H1 (cell line): ENCODE measurements around the gene BTG2. TPM values are rescaled to one million over a fixed set of nuclear protein-coding genes. Genes with fewer than 3 reads are reported as not detected.

Experiments used
- CTCF ChIA-PET: fragments of 300-600 bp; sonication (Branson Sonifier 250); formaldehyde crosslinking; loops from one replicate; lab custom pipeline; 2021; ENCODE audit not compliant: partially characterized antibody; lab: Charles Lee
- POLR2A ChIA-PET: fragments of 300-600 bp; sonication (Branson Sonifier 250); formaldehyde crosslinking; loops from one replicate; lab custom pipeline; 2021; ENCODE audit warnings: inconsistent platforms; ENCODE audit not compliant: partially characterized antibody; lab: Charles Lee
- DNase-seq, 2 experiments: peaks; one replicate each; pipeline versions ENCODE4 v3.0.0 to v3.0.0-alpha.2; 2010 to 2022; ENCODE audit warnings: low spot score in 2 of 2, low read depth in 1 of 2, mixed read lengths in 1 of 2
- FAIRE-seq: peaks from 2 replicates; lab custom pipeline; 2011; peaks lifted over from hg19 to GRCh38; lab: Jason Lieb, UNC
- H2AFZ ChIP-seq: 2 replicates; pipeline ENCODE4 v1.8.1; 2012; ENCODE audit warnings: low read length, inconsistent platforms
- H2AK5ac ChIP-seq: 2 replicates; pipeline ENCODE4 v1.6.1; 2013; ENCODE audit warnings: low read depth, low read length
- H2BK120ac ChIP-seq: replicated peaks from 2 replicates; pipeline ENCODE3; 2013; ENCODE audit warnings: low read depth, low read length, inconsistent platforms
- H2BK12ac ChIP-seq: 2 replicates; pipeline ENCODE4 v1.6.1; 2013; ENCODE audit warnings: low read depth, low read length
- H2BK15ac ChIP-seq: 2 replicates; pipeline ENCODE4 v1.6.1; 2013; ENCODE audit warnings: low read length
- H2BK20ac ChIP-seq: 2 replicates; pipeline ENCODE4 v1.6.1; 2013; ENCODE audit warnings: low read length
- H2BK5ac ChIP-seq: 2 replicates; pipeline ENCODE4 v1.6.1; 2013; ENCODE audit warnings: low read depth, low read length
- H3K14ac ChIP-seq: 2 replicates; pipeline ENCODE4 v1.6.1; 2013; ENCODE audit warnings: inconsistent platforms; ENCODE audit not compliant: insufficient read length
- H3K18ac ChIP-seq: 2 replicates; pipeline ENCODE4 v1.6.1; 2013; ENCODE audit warnings: low read length; ENCODE audit errors: extremely low read depth
- H3K23ac ChIP-seq: 2 replicates; pipeline ENCODE4 v1.6.1; 2013; ENCODE audit warnings: inconsistent platforms; ENCODE audit not compliant: insufficient read length
- H3K23me2 ChIP-seq: 2 replicates; pipeline ENCODE4 v1.6.1; 2013; ENCODE audit warnings: low read depth, low read length
- H3K27ac ChIP-seq: 2 replicates; pipeline ENCODE4 v1.6.1; 2011; ENCODE audit warnings: low read depth, low read length, inconsistent platforms
- H3K27me3 ChIP-seq, 4 experiments: replicated peaks in 1 of 4; 1 replicate in 1 of 4; 2 replicates in 3 of 4; pipeline versions ENCODE4 v1.6.1 to v1.8.1; 2011 to 2013; ENCODE audit warnings: low read length in 3 of 4, mild to moderate bottlenecking in 3 of 4, inconsistent platforms in 2 of 4, mixed read lengths in 2 of 4, moderate library complexity in 1 of 4; ENCODE audit not compliant: control insufficient read depth in 3 of 4, insufficient read depth in 3 of 4; ENCODE audit errors: extremely low read depth in 1 of 4
- H3K36me3 ChIP-seq, 4 experiments: 2 replicates each; pipeline versions ENCODE4 v1.6.1 to v1.8.1; 2011 to 2013; ENCODE audit warnings: mild to moderate bottlenecking in 4 of 4, low read length in 3 of 4, moderate library complexity in 2 of 4, control low read depth in 1 of 4, inconsistent platforms in 1 of 4; ENCODE audit not compliant: insufficient read depth in 4 of 4, control insufficient read depth in 2 of 4
- H3K4ac ChIP-seq: replicated peaks from 2 replicates; pipeline ENCODE3; 2013; ENCODE audit warnings: low read length, low read depth, mixed read lengths, inconsistent platforms; ENCODE audit not compliant: insufficient read length
- H3K4me1 ChIP-seq, 4 experiments: replicated peaks in 1 of 4; 1 replicate in 1 of 4; 2 replicates in 3 of 4; pipeline versions ENCODE4 v1.6.1 to v1.8.1; 2011 to 2013; ENCODE audit warnings: low read length in 3 of 4, inconsistent platforms in 2 of 4, mixed read lengths in 1 of 4; ENCODE audit not compliant: insufficient read depth in 4 of 4, control insufficient read depth in 3 of 4
- H3K4me2 ChIP-seq, 2 experiments: 2 replicates each; pipeline versions ENCODE4 v1.6.1 to v1.8.1; 2011 to 2013; ENCODE audit warnings: low read depth in 2 of 2, low read length in 2 of 2, control low read depth in 1 of 2, inconsistent platforms in 1 of 2, mild to moderate bottlenecking in 1 of 2; ENCODE audit not compliant: insufficient read depth in 1 of 2
- H3K4me3 ChIP-seq, 4 experiments: fragments of 200-600, 300-600 bp in 1 of 4; sonication (generic), shearing (Covaris generic), sonication (Bioruptor Twin) in 1 of 4; 2 replicates each; pipeline versions ENCODE4 v1.5.1 to v1.8.1; 2011 to 2016; ENCODE audit warnings: low read length in 4 of 4, low read depth in 3 of 4, control low read depth in 2 of 4, inconsistent platforms in 2 of 4, mild to moderate bottlenecking in 2 of 4, mixed read lengths in 1 of 4, moderate library complexity in 1 of 4; ENCODE audit not compliant: insufficient read depth in 2 of 4; ENCODE audit errors: extremely low read depth in 1 of 4
- H3K56ac ChIP-seq: replicated peaks from 2 replicates; pipeline ENCODE3; 2013; ENCODE audit warnings: low read depth, mild to moderate bottlenecking, mixed read lengths, low read length, inconsistent platforms; ENCODE audit not compliant: insufficient read length
- H3K79me1 ChIP-seq: 2 replicates; pipeline ENCODE4 v1.6.1; 2013; ENCODE audit warnings: low read depth, low read length, control low read depth
- H3K79me2 ChIP-seq, 2 experiments: 2 replicates each; pipeline versions ENCODE4 v1.6.1 to v1.8.1; 2012 to 2013; ENCODE audit warnings: low read length in 2 of 2, mild to moderate bottlenecking in 2 of 2, inconsistent platforms in 1 of 2; ENCODE audit not compliant: insufficient read depth in 2 of 2, control insufficient read depth in 1 of 2
- H3K9ac ChIP-seq, 4 experiments: replicated peaks in 1 of 4; 1 replicate in 1 of 4; 2 replicates in 3 of 4; pipeline versions ENCODE4 v1.6.1 to v1.8.1; 2011 to 2013; ENCODE audit warnings: low read depth in 3 of 4, low read length in 3 of 4, control low read depth in 2 of 4, mild to moderate bottlenecking in 2 of 4, moderate library complexity in 2 of 4, inconsistent platforms in 1 of 4; ENCODE audit errors: extremely low read depth in 1 of 4
- H3K9me3 ChIP-seq, 2 experiments: 2 replicates each; pipeline versions ENCODE4 v1.6.1 to v1.8.1; 2012 to 2013; ENCODE audit warnings: mild to moderate bottlenecking in 2 of 2, moderate library complexity in 2 of 2, control low read depth in 1 of 2, inconsistent platforms in 1 of 2, low read depth in 1 of 2, low read length in 1 of 2, mixed read lengths in 1 of 2; ENCODE audit not compliant: insufficient read depth in 2 of 2
- H4K20me1 ChIP-seq, 2 experiments: replicated peaks in 1 of 2; 2 replicates each; pipeline versions ENCODE3 to v1.8.1; 2011 to 2013; ENCODE audit warnings: inconsistent platforms in 2 of 2, low read length in 2 of 2, mild to moderate bottlenecking in 1 of 2; ENCODE audit not compliant: insufficient read depth in 2 of 2, control insufficient read depth in 1 of 2
- H4K5ac ChIP-seq: 2 replicates; pipeline ENCODE4 v1.6.1; 2013; ENCODE audit warnings: low read length, low read depth, mixed read lengths, inconsistent platforms; ENCODE audit not compliant: insufficient read length
- H4K8ac ChIP-seq: 2 replicates; pipeline ENCODE4 v1.8.0; 2013; ENCODE audit warnings: mild to moderate bottlenecking, moderate library complexity, low read length, inconsistent platforms; ENCODE audit not compliant: insufficient read depth; ENCODE audit errors: extremely low read depth
- H4K91ac ChIP-seq: replicated peaks from 2 replicates; pipeline ENCODE3; 2013; ENCODE audit warnings: low read length, mixed read lengths, inconsistent platforms; ENCODE audit not compliant: insufficient read length
- BCL11A ChIP-seq, 2 experiments: IDR thresholded peaks; one replicate each; pipeline ENCODE4 v1.6.1; 2011; ENCODE audit warnings: low read depth in 2 of 2, low read length in 2 of 2, mild to moderate bottlenecking in 2 of 2
- CEBPB ChIP-seq: IDR thresholded peaks from 2 replicates; pipeline ENCODE4 v1.6.1; 2012; ENCODE audit warnings: low read depth, low read length
- HDAC2 ChIP-seq, 2 experiments: fragments of 300-600 bp in 1 of 2; sonication (generic) in 1 of 2; IDR thresholded peaks; 2 replicates each; pipeline ENCODE4 v1.6.1; 2011 to 2012; ENCODE audit warnings: low read depth in 2 of 2, low read length in 2 of 2, mild to moderate bottlenecking in 2 of 2, moderate library complexity in 2 of 2, borderline replicate concordance in 1 of 2, inconsistent platforms in 1 of 2
- PHF8 ChIP-seq: fragments of 200-600 bp; sonication (generic); conservative IDR thresholded peaks from 2 replicates; pipeline ENCODE4 v1.7.1; 2012; ENCODE audit warnings: low read depth, mild to moderate bottlenecking, inconsistent platforms, low read length, moderate library complexity
- POLR2AphosphoS5 ChIP-seq: IDR thresholded peaks from 2 replicates; pipeline ENCODE4 v1.6.1; 2011; ENCODE audit warnings: low read depth, low read length
- RNF2 ChIP-seq: fragments of 200-900, 300-1000 bp; sonication (generic); IDR thresholded peaks from 2 replicates; pipeline ENCODE4 v1.7.1; 2016; ENCODE audit warnings: borderline replicate concordance, low read depth, mild to moderate bottlenecking, antibody characterized with exemption, low read length; ENCODE audit not compliant: poor library complexity, severe bottlenecking; ENCODE audit errors: missing control alignments
- TBP ChIP-seq: IDR thresholded peaks from 2 replicates; pipeline ENCODE4 v1.6.1; 2011; ENCODE audit warnings: low read depth, low read length, improper control_type of control experiment
- polyA plus RNA-seq, 7 experiments: library from polyadenylated mRNA; depleted of rRNA in 3 of 7; stranded (reverse) in 5 of 7; unstranded in 2 of 7; fragments of >200 nt in 5 of 7; fragments of 200-250 nt in 2 of 7; gene quantifications; 1 replicate in 5 of 7; 2 replicates in 1 of 7; 4 replicates in 1 of 7; pipeline versions ENCODE4 v1.2.1 to v1.2.3, GENCODE V29; 2011 to 2013; ENCODE audit warnings: missing spikeins in 2 of 7, mixed read lengths in 2 of 7
- total RNA-seq: library from RNA; stranded (reverse); fragmentation: NEBNext Ultra II Directional; extraction: Animal tissue kit (Norgen Biotek cat#: 25700); gene quantifications from 2 replicates; pipeline ENCODE4 v1.2.1, GENCODE V29; 2021
- TF ChIP-seq, protein P1 (sequence below): IDR thresholded peaks from 2 replicates; pipeline ENCODE4 v1.6.1; 2012; ENCODE audit warnings: inconsistent platforms

Gene BTG2
- total and polyA plus RNA-seq, 2 of the 8 experiments (the other 6 are each of a cell fraction or from before 2014, with no cell fraction given) = 4.8 to 11.0 TPM

GRCh38 chr1:203359010-203359571 lies 53.8 kb downstream of the BTG2 start:
- Histone ChIP-seq H3K27me3 (peaks cover 0 to 2% (median 0%) of the 10 kb centered on the region in 4 experiments; a peak in 1 of 7 replicates), H3K4ac (no peak overlapping the region), H3K14ac (no peak overlapping the region), H3K23me2 (no peaks in the 10 kb centered on the region), H4K8ac (no peak overlapping the region; the same call in 1 of the 2 replicates), H2AK5ac (no peak overlapping the region), H3K23ac (no peak overlapping the region), H4K20me1 (no peaks in the 10 kb centered on the region), H3K4me2 (no peak overlapping the region), H3K18ac (no peak overlapping the region), H3K4me1 (peaks cover 0 to 2% (median 0%) of the 10 kb centered on the region in 4 experiments; a peak in 2 of 7 replicates), H3K9ac (no peak overlapping the region), H3K36me3 (no peaks in the 10 kb centered on the region), H3K56ac (no peak overlapping the region), H2BK5ac (no peak overlapping the region), H4K91ac (no peak overlapping the region), H3K4me3 (no peak overlapping the region), H3K79me2 (no peaks in the 10 kb centered on the region), H3K27ac (no peak overlapping the region), H3K9me3 (no peaks in the 10 kb centered on the region), H2BK120ac (no peak overlapping the region), H2AFZ (no peak overlapping the region), H2BK20ac (no peak overlapping the region), H3K79me1 (no peaks in the 10 kb centered on the region), H2BK15ac (no peak overlapping the region), H2BK12ac (no peak overlapping the region), H4K5ac (no peak overlapping the region)
- TF ChIP-seq PHF8 (no peak), BCL11A (IDR thresholded peaks at IDR 0.05; ENCODE audit: low read depth in 2 of 2, low read length in 2 of 2) (no peak), TBP (no peak), RNF2 (no peak), CEBPB (no peak), POLR2AphosphoS5 (no peak), HDAC2 (IDR thresholded peaks at IDR 0.05; ENCODE audit: borderline replicate concordance in 1 of 2, low read depth in 2 of 2, low read length in 2 of 2) (no peak)
- TF ChIP-seq, protein P1, sequence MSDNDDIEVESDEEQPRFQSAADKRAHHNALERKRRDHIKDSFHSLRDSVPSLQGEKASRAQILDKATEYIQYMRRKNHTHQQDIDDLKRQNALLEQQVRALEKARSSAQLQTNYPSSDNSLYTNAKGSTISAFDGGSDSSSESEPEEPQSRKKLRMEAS = no peak
- FAIRE-seq (no peak), DNase-seq (no peak)
- ChIA-PET CTCF (interaction anchor here (0.6 to 19.1 kb wide), 6 partner anchors 14 to 1477 kb away, joined by 3 to 253 read pairs (median 3); partner anchors contain the start of gene FMOD), POLR2A (interaction anchor here (0.8 kb wide), 1 partner anchor 115 kb away, joined by 4 read pairs; no protein-coding TSS in a partner anchor)
